GM21447 (cell line): ENCODE data around the gene CPN2.

Source experiments
- ATAC-seq: cut with Tn5 transposase; IDR thresholded peaks from one replicate; pipeline ENCODE4 v1.9.1; 2021; ENCODE audit not compliant: unreplicated experiment

Gene CPN2

GRCh38 chr3:194298331-194299227, 52.5 kb downstream of the CPN2 start:
- ATAC-seq: no peak

- ATAC-seq: no peak
Measured at GRCh38 chr3:194296454-194297263, 54.5 kb downstream of the CPN2 start.

DNA sequence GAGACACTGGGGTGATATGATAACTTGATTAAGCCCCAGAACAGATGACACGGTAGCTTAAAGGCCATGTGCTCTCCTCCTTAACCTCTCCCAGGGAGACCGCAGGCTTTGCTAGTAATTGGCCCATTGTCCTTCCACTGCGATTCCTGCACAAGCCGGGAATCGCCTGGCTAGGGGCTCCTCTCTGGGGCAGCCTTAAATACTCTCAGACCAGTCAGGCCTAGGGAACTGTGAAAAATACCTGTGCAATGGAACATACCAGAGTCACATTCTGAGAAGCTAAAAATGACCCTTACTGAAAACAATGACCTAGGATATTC, 56.3 kb downstream of the CPN2 start:
- ATAC-seq: no peak

DNA sequence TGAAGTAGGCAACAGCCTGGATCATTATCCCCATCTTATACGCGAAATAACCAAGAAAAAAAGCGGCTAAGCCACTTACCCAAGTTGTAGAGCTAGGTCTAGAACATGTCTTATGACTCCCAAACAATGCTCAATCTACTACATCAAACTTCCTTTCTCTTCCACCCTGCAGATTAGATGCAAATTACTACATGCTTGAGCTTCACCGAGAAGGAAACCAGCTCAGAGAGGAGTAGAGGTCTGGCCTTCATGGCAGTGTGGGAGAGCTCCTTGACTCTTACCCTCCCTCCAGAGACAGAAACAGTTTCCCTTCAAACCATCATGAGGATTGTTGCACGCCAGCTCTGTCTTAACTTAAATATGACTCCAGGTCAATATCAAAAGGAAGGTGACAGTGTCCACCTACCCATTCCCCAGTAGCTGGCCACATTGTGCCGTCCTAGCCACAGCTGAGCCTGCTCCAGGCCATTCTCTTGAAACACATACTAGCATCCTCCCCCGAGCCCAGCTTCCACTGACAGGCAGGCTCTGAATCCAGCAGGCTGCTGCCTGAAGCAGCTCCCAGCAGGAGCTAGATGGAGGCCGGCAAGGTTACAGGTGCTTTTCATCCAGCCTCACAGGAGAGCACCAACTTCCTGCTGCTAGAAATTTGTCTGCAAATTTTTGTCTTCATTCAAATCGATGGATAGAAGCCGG, 56.8 kb downstream of the CPN2 start:
- no peak for ATAC-seq

GRCh38 chr3:194293546-194294198, 57.5 kb downstream of the CPN2 start:
- no peak for ATAC-seq

GRCh38 chr3:194292331-194292730, 58.8 kb downstream of the CPN2 start:
- ATAC-seq: no peak
